Activated T-cell treated with anti-CD3 and anti-CD28 coated beads, Interleukin-2, amount 50 U/mL, for 1 hour (primary cell): ENCODE results near the gene CEP41.
"Not testable (repeated sequence)": the region's sequence is repeated elsewhere in the genome, so short reads cannot be mapped to it uniquely, and the experiment has no call there.

Source experiments
- DNase-seq: peaks from one replicate; pipeline ENCODE4 v3.0.0-alpha.2; 2020

CEP41 gene

DNA sequence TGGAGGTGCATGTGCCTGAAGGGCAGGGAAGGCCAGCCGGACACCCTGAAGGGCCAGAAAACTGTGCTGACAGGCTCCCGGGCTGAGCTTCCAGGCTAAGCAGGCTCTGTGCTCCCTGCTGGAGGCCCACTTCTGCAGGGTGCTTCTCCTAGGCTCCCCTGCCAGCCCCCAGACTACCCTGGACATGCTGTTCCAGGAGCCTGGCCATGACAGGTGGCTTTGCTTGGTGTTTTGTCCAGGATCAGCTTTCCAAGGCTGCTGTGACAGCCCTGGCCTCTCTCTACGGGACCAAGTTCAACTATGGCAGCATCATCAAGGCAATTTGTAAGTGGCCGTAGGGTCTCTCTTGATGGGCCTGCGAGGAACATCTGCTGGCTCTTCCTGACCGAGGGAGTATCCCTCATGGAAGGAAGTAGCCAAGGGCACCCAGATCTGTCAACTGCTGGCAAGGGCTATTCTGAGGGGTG is 55.2 kb downstream of the CEP41 start:
- no peak for DNase-seq

- DNase-seq: no peak
These were observed 55.8 kb downstream of the CEP41 start for GRCh38 chr7:130384841-130385599.

- no peak for DNase-seq
These were observed 56.4 kb downstream of the CEP41 start for GRCh38 chr7:130384371-130384801.

DNA sequence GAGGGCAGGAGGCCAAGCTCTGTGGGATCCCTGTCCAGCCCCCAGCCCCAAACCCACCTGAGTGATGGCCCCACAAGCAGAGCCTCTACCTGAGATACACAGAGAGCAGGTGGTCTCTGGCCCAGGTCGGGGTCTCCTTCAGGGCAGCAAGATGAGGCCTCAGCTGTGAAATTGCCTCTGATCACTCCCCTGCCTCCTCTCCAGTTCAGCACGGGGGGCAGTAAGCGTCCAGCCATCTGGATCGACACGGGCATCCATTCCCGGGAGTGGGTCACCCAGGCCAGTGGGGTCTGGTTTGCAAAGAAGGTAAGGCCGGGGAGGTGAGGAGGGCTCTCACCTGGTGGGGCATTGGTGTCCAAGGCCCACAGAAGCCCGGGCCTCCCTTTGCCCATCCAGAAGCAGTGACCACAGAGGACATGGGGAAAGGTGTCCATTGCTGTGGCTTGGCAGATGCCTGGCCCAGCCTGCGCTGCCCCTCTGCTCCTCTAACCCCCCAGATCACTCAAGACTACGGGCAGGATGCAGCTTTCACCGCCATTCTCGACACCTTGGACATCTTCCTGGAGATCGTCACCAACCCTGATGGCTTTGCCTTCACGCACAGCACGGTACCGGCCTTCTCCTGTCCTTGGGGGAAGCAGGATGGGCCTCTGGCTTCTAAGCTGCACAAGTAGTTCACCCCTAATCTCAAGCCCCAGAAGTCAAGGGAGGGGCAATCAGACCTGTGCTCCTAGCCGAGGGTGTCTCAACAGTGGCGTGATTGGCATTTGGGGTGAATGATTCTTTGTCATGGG is 57.4 kb downstream of the CEP41 start:
- DNase-seq: no peak

GRCh38 chr7:130381468-130382312 is 59.1 kb downstream of the CEP41 start:
- DNase-seq: no peak

DNA sequence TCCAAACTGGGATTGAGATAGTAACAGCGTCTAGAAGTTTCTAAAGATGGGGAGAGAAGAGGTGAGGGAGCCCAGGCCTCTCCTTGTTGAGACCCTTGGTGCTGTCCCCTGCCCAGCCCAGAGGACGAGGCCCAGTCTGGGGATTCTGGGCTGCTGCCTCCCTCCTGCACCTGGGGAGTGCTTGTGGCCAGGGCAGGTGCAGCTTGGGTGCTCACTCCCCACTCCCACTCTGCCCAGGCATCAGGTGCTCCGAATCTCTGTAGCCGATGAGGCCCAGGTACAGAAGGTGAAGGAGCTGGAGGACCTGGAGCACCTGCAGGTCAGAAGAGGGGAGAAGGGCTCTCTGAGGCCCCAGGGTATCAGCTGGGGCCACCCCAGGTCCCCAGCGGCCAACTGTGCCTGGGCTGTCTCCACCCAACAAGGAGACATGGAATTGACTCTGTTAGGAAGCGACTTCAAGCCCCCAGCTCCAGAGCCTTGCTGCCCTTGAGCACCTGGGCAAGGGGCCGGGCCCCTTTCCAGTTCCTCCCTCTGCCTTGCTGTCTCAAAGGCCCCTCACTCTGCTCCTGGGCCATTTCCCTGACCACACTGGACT is 59.9 kb downstream of the CEP41 start:
- DNase-seq: no peak

DNA sequence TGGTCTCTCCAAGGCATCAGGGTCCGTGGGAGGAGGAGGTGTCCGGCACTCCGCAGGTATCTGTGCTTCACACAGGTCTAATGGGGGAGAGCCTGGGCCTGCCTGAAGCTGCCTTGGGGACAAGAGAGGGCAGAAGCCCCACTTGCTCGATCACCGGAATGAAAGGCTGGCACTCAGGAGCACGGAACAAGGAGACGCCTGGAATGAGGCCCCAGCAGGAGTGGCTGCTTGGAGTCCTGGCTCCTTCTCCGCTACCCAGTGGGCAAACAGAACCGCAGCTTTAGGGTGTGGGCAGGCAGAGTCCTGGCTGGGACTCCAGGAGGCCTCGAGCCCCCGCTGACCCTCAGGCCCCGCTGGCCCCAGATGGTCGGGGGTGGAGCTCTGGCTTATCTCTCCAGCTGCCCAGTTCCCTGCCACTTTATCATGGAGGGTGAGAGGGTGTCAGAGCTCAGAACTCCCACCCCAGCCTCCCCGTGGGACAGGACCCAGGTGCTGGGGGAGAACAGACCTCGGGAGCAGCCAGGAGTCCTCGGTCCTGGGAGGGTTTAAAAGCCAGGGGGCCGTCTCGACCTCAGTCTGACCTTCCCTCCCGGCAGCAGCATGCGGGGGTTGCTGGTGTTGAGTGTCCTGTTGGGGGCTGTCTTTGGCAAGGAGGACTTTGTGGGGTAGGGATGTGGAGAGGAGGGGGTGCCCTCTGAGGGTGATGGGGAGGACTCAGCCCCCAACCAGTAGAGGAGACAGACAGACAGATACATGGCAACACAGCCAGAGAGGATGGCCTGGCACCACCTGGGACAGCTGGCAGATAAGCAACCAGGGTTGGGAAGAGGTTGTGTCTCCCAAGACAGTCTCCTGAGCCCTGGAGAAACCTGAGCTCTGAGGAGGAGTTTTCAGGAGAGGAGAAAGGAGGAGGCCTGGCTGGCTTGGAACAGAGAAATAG is 60.6 kb downstream of the CEP41 start, which contains the start of gene CPA1:
Gene CPA1, plus strand, starts transcription at position 574 of the 940 bp plus-strand sequence. Its CDS starts 27 bp downstream, at position 601.
- no peak for DNase-seq

DNA sequence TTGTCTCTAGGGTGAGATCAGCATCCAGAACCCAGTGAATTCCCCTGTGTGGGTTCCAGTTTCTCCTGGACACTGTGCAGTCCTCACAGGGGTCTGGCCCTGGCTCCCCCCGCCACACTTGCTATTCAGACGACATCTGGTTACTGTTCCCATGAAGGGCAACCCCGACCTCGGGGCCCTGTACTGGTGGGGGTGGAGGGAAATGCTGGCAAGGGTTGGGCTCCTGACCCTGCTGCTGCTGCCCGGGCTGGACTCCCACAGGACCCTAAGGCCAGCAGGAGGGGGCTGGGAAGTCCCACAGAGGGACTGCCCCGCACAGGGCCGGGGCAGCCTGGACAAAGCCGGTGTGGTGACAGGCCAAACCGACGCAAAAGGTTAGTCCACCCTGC is 61.3 kb downstream of the CEP41 start:
- DNase-seq: no peak

GRCh38 chr7:130379019-130379418 is 61.8 kb downstream of the CEP41 start:
- DNase-seq: no peak

DNA sequence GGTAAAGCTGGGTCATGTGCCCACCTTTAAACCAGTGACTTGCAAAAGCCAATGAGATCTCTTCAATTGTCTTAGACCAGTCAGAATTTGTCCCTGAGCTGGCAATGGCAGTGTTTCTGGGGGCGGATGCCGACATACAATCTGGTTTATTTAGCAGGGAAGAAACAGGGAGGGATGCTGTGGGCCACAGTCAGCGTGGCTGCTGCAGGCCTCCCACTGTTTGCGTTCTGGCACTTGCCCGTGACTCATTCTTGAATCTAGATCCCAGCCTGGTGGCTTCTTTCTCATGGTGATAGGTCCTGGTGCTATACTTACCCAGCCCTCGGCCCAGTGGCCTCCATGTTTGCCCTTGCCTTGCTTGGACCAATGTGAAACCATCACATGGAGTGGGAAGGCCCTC is 63.6 kb downstream of the CEP41 start:
- no peak for DNase-seq

DNA sequence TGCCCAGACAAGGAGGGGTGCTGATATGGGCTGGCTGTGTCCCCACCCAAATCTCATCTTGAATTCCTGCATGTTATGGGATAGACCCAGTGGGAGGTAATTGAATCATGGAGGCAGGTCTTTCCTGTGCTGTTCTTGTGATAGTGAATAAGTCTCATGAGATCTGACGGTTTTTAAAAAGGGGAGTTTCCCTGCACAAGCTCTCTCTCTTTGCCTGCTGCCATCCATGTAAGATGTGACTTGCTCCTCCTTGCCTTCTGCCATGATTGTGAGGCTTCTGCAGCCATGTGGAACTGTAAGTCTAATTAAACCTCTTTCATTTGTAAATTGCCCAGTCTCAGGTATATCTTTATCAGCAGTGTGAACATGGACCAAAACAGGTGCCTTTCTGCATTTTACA is 64.4 kb downstream of the CEP41 start:
- DNase-seq: not testable (repeated sequence)

DNA sequence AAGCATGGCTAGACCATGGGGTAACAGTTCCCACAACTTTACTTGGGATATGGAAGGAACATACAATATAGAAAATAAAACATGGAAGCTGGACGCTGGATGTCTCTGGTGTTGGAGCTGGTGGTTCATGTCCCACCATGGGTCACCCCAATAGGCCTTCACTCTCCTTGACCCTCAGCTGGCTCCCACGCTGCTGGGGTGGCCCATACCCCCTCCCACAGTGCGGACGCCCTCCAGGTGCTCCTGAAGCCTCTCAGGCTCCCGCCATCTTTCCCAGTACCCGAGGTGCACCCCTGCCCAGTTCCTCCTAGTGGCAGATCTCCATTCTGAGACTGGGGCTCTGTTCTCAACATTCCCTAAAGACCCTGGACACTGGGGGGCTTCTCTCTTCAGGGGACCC is 66.3 kb downstream of the CEP41 start:
- DNase-seq: no peak

GRCh38 chr7:130372402-130373165 is 68.2 kb downstream of the CEP41 start:
- DNase-seq: no peak

GRCh38 chr7:130371046-130371445 is 69.8 kb downstream of the CEP41 start:
- no peak for DNase-seq

GRCh38 chr7:130369831-130370550 is 70.8 kb downstream of the CEP41 start:
- no peak for DNase-seq

DNA sequence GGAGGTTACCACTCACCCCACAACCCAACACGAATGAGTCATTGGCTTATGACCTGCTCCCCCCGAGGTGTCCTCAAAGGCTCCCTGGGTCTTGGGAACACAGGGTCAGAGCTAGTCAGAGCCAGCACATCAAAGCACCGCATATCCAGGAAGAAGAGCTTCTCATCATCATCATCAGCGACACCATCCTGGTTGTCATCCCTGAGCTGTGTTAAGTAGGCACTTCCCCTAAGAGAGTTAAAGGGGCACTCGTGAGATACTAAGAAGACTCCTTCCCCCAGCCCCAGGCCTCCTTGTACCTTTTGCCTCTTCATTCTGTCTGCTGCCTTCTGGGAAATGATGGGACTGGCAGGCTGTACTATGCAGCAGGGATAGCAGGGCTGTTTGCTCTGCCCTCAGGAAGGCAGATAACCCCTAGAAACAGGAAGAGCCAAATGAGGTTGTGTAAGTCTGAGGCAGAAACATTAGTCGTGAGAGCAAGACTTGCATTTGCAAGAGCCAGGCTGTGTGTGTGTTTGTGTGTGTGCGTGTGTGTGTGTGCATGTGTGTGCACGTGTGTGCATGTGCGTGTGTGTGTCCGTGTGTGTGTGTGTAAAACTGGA is 71.6 kb downstream of the CEP41 start:
- DNase-seq: no peak

- DNase-seq: no peak
These were observed 72.7 kb downstream of the CEP41 start for GRCh38 chr7:130367836-130368746.

DNA sequence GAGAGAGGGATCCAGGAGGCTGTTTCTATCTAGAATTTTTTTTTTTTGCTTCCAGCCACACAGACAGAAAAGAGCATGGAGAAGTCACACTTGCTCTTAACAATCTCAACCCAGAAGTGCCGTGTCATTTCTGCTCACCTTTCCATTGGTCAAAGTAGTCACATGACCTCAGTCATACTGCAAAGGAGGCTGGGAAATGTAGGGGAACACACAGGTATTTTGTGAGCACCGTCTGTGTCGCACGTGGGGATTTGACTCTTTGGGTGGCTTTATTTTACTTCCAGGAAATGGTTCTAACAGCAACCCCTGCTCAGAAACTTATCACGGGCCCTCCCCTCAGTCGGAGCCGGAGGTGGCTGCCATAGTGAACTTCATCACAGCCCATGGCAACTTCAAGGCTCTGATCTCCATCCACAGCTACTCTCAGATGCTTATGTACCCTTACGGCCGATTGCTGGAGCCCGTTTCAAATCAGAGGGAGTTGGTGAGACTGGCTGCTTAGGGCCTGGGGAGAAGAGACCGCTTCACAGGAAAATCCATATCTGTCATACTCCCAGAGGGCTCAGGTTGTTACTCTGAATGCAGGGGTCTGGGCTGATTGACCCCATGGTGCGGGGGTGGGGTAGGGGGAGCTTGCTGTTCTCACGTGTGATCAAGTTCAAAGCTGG is 73.6 kb downstream of the CEP41 start:
- DNase-seq: peak; percentile 24
